ENCODE results near the gene FGD5.
A peak's percentile ranks its signal among the peaks of the same experiment; 100 is the strongest.
"Not testable (repeated sequence)": the region's sequence is repeated elsewhere in the genome, so short reads cannot be mapped to it uniquely, and the experiment has no call there.

FGD5 gene

DNA sequence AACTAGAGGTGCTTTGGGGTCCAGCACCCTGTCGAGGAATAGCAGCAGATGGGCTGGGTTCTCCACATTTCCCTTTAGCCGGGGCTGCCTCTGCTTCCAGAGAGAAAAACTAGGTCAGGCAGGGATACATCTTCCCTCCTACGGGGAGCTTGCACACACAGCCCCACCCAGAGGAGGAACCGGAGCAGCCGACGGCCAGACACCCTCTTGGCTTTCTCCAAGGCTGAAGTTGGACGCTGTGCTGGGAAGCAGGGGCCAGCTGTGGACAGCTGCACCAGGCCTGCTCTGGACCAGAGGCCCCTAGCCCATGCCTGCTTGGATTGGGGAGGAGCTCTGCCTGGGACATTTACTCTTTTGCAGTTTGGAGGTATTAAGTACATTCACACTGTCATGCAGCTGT lies 84.0 kb downstream of the FGD5 start:
- no peak for DNase-seq (ENCODE audit: low read depth in 2 of 2, low spot score in 1 of 2)

DNA sequence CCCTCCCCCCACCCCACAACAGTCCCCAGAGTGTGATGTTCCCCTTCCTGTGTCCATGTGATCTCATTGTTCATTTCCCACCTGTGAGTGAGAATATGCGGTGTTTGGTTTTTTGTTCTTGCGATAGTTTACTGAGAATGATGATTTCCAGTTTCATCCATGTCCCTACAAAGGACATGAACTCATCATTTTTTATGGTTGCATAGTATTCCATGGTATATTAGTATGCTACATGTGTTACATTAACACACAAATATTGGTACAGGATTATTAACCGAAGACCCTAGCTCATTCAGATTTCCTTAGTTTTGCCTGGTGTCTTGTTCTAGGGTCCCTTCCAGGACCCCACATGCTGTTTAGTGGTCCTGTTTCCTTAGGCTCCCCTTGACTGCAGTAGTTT lies 84.7 kb downstream of the FGD5 start:
- DNase-seq (ENCODE audit: low read depth in 2 of 2, low spot score in 1 of 2) = not testable (repeated sequence)

DNA sequence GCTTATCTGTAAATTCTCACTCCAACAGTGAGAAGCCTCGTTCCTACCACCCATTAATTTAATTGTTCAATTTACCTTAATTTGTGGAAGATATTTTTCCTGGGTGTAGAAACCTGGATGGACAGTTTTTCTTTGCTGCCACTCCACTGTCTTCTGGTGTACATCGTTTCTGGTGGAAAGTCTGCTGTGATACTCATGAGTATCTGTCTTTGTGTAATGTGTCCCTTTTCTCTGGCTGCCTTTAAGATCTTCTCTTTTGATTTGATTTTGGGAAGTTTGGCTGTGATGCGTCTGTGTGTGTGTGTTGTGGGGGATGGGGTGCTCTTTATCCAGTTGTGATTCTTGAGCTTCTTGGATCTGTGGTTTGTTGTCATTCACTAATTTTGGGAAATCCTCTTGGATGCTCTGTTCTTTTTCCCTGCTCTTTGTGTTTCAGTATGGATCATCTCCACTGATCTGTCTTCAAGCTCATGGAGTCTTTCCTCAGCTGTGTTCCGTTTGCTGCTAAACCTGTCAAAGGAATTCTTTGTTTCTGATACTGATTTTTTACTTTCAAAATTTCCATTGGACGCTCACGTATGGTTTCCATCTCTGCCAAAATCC lies 86.4 kb downstream of the FGD5 start:
- no peak for DNase-seq (ENCODE audit: low read depth in 2 of 2, low spot score in 1 of 2)

DNA sequence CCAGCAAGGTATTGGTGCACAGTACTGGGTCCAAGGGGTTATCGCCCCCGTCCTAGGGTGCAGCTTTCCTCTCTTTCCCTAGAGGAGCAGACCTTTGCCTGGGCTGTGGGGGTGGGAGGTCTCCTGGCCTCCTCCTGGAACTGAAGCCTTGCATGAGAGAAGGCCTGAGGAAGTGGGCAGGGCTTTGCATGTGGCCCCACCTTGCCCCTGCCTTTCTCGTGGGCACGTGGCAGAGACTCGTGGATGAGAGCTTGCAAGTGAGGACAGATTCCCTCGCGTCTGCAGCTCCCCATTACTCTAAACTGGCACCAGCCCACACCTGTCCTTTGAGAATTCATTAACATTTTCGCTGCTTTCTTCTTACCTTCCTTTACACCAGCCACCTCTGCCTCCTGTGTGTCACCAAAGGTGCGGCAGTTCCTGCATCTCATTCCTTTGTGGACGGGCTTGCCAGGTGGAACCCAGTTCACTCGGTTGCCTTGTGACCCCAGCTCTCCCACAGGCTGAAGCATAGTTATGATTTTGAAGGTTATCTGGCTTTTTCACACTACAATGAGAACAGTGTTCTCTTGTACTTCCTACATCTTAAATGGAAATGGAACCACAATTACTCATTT lies 87.7 kb downstream of the FGD5 start:
- no peak for DNase-seq (ENCODE audit: low read depth in 2 of 2, low spot score in 1 of 2)

DNA sequence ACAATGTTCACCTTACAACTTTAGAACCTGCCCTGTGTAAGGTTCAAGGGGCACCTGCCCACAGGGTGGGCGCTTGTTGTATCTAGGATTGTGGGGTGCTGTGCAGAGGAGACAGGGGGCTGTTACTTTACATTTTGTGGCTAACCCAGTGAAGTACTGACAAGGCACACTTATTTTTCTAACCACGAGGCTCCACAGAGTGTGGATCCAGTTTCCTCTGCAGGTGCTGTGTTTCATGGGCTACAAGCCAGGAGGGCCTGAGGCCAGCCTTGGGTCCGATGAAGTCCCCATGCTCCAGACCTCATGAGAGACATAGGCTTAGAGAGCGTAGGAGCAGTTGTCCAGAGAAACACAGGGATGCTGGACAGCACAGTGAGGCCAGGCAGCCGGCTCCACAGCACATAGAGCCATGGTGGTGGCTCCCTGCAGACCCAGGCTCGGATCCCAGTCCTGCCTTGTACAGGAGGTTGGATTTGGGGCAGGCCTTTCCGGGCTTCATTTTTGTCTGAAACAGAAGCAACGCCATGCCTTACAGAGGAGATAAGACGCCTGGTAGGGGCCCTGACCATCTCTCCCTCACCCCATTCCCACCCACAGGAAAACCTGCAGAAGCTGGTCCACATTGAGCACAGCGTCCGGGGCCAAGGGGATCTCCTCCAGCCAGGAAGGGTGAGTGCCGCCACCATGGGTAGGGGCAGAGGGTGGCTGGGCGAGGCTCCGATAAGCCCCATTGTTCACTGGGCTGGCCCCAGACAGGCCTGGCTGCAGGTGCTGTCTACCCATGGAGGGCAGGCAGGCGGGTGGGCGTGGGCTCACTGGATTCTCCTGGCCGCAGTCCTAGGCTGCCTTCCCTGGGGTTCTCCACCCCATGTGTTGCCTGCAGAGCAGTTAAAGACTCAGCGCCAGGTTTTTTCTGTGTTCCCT lies 88.5 kb downstream of the FGD5 start:
- DNase-seq (ENCODE audit: low read depth in 2 of 2, low spot score in 1 of 2) = no peak

DNA sequence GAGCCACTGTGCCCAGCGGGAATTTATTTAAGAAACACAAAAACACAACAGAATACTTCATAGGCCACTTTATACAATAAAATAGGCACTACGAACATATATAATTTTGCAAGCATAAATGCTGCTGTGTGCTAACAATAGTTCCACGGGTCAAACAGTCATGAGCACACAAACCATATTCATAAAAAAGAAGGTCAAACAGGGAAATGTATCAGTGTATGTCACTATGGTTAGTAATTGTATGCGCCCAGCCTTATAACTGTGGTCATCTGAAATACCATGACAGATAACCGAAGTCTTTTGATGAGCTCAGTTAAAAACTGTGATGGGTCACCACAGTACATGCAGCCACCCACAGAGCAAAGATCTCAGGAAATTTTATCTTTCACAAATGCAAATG lies 90.5 kb downstream of the FGD5 start:
- no peak for DNase-seq (ENCODE audit: low read depth in 2 of 2, low spot score in 1 of 2)

DNA sequence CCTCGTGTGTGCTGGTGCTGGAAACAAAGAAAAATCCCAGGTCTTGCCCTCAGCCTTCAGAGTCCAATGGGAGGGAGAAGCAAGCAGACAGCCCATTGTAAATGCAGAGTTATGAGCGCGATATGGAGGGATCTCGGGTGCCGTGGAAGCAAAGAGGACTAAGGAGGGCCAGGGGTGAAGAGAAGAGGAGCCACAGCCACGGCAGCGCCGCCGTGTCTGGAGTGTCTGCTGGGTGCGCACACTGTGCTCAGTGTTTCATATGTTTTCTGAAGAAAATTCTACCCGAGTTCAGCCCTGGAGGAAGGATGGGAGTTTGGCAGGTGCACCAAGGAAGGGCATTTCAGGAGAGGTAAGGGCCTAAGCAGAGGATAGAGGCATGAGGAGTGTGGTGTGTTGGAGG lies 92.9 kb downstream of the FGD5 start:
- DNase-seq (ENCODE audit: low read depth in 2 of 2, low spot score in 1 of 2) = no peak

DNA sequence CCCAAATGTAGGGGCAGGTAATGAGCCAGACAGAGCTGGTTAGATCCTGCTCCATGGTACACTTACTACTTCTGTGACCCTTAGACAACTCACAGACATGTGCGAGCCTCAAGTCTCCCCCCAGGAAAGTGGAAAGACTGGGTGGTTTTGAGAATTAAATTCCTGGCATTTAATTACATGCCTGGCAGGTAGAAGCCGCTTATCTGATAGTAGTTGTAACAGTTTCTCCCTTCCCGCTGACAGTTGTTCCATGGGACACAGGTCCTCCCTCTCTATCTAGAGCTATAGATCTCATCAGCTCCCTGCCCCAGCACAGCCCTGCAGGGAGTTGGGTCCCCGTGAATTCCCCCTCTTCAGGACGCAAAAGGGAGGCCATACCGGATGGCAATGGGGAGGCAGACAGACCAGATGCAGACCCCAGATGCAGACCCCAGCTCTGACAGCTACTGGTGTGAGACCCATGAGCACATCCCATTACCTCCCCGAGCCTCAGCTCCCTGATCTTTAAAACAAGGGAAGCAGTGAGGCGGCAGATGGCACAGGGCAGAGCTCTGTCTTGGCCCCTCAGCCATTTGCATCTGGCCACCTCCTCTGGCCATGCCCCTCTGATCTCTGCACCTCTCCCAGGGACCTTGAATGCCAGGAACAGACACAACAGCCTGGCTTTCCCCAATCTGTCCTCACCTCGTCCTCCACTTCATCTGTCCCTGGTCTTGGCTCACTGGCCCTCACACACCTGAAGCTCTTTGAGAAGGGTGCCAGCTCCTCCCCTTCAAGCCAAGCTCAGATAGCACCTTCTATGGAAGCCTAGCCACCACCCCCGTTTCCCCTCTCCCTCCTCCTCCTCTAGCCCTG lies 94.5 kb downstream of the FGD5 start:
- no peak for DNase-seq (ENCODE audit: low read depth in 2 of 2, low spot score in 1 of 2)

DNA sequence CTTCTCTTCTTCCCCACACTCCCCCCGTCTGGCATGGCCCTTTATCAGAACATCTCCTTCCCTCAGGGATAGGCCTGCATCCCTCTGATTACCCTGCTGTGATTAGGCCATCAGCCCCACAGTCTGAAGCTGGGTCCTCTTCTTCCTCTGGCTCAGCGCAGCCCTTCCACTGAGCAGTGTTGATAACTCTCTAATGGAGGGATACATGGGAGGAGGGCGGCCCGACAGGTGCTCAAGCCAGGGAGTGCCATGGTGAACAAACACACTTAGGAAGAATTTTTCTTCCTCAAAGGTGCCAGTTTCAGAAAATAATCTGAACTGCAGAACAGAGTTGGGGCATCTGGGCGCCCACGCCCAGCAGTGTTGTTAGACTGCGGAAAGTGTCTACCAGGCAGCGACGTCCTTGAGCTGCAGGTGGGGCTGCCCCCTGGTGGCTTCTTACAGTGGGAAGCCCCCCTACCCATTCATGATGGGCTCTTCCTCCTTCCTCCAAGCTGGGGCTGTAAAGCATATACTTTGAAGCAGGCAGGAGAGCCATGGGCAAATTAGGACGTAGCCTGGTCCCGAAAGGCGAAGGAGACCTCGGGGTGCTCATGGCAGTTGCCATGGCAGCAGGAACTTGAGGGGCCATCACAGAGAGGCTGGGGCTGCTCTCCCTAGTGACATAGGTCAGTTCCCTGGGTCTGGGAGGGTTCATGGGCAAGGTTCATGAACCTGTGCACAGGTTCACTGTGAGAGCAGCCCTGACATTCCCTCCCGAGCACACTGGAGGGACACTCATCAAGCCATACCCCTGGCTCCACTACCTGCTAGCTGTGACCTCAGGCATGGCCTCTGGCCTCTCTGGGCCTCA lies 95.4 kb downstream of the FGD5 start:
- no peak for DNase-seq (ENCODE audit: low read depth in 2 of 2, low spot score in 1 of 2)

DNA sequence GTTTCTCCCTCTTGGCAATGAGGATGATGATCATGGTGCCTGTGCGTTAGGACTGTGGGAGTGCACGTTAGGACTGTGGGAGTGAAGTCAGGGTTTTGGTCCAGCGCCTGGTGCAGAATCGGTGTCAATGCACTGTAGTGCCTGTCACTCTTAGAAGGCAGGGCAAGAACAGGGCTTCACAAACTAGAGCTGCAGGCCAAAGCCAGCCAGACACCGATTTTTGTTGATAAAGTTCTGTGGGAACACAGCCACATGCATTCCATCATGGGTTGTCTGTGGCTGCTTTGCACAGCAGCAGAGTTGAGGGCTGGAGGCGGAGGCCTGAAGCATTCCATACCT lies 96.0 kb downstream of the FGD5 start:
- no peak for DNase-seq (ENCODE audit: low read depth in 2 of 2, low spot score in 1 of 2)

DNA sequence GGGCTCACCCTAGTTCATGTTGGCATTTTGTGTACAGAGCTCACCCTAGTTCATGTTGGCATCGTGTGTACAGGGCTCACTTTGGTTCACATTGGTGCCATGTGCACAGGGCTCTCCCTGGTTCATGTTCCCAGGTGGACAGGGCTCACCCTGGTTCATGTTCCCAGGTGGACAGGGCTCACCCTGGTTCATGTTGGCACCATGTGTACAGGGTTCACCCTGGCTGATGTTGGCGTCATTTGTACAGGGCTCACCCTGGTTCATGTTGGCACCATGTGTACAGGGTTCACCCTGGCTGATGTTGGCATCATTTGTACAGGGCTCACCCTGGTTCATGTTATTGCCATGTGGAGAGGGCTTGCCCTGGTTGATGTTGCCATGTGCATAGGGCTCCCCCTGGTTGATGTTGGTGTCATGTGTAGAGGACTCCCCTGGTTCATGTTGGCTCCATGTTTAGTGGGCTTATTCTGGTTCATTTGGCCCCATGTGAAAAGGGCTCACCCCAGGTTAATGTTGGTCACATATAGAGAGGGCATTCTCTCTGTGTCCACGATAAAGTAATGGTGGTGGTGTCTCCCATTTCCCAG lies 97.0 kb downstream of the FGD5 start:
- no peak for DNase-seq (ENCODE audit: low read depth in 2 of 2, low spot score in 1 of 2)

DNA sequence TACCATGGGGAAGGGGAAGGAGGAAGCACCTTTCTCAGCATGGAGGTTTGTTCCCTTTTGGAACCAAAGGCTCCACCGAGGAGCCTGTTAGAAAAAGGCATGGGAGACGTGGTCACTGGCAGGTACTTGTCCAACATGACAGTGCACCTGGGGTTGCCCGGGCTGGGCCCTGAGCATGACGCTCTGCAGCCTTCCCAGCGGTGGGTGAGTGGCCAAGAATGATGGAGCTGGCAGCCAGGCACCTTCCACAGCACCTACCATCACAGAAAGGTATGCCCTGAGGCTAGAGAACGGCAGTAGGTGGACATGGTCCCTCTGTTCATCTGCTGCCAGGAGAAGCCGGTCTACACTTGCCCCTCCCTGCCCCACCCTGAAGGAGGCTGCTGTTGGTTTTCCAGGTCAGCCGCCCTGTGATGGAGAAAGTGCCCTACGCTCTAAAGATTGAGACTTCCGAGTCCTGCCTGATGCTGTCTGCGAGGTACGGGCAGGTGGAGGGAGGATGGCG lies 99.6 kb downstream of the FGD5 start:
- DNase-seq (ENCODE audit: low read depth in 2 of 2, low spot score in 1 of 2) = no peak

DNA sequence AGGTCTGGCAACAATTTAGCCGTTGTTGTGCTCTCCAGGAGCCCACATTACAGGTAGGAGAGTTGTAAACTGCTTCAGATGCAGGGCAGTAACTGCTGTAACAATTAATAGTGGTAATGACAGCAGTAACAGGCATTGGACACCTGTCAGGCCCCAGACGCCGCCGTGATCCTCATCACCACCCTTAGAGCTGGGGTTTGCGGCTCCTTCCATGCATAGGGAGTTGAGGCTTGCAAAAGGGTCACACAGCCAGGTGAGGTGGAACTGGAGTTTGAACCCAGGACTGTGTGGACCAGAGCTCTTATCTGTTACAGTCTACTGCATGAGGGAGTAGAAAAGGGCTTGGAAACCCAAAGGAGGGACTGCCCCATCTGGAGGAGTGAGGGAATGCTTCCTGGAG lies 101.8 kb downstream of the FGD5 start:
- no peak for DNase-seq (ENCODE audit: low read depth in 2 of 2, low spot score in 1 of 2)

DNA sequence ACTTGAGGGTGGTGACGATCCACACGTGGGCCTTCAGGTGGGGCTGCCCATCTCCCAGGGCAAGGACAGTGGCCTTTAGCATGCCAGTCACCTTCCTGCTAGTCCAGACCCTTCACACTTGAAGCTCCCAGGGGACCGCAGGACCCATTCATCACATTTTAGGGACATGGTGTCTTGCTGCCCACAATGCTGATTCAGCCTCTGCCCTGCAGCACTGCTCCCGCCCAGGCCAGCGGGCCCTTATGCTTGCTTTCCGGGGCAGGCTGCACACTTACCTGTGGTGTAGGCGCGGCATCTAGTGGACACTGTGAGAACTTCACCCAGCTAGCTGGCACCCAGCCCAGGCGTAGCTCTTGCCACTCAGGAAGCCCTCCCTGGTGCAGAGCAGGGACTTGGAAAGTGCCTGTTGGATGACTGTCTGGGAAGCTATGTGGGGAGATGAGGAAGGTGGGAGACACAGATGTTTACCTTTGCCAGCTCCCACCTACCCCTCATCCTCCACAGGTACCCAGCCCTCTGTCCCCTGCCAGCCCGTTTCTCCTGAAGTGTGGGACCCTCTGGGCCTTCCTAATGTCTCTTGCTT lies 102.4 kb downstream of the FGD5 start:
- DNase-seq (ENCODE audit: low read depth in 2 of 2, low spot score in 1 of 2) = peak; percentile 63 to 66

DNA sequence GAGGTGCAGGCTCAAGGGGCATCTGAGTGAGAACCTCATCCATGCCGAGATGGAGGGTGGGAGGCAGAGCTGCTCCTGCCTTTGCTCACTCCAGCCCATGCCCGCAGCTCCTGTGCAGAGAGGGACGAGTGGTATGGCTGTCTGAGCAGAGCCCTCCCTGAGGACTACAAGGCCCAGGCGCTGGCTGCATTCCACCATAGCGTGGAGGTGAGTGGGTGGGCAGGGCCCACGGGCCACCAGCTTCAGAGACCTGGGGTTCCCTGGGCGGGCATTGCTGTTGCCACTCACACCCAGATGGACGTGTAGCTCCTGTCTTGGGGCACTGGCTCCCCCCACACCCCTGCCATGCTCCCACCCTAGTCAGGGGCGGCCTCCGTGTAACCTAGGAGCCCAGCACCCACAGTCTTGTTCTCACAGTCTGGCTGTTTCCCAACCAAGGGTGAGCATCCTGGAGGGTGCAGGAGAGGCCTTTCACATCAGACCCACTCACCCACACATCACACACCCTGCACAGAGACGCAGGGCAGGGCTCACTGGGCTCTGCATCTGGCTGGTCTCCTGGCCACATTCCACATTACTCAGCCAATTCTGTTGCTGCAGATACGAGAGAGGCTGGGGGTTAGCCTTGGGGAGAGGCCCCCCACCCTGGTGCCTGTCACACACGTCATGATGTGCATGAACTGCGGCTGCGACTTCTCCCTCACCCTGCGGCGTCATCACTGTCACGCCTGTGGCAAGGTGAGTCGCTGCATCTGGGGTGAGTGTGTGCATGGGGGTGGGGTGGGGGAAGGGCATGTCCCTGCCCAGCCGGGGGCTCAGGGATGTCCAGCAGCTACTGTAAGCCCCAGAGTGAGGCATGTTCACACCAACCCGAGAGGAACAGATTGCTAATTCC lies 103.3 kb downstream of the FGD5 start:
- no peak for DNase-seq (ENCODE audit: low read depth in 2 of 2, low spot score in 1 of 2)

DNA sequence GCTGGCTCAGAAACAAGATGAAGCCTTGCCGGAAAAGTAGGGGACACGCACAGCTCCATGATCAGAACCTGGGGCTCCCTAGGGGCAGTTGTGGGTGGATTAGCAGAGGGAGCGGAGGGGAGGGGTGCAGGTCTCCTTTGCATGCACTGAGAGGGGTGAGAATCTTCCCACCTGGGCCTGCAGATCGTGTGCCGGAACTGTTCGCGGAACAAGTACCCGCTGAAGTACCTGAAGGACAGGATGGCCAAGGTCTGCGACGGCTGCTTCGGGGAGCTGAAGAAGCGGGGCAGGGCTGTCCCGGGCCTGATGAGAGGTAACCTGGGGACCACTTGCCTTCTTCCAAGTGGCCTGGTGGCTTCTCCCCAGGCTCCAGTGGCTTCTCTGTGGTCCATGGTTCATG lies 104.1 kb downstream of the FGD5 start:
- DNase-seq (ENCODE audit: low read depth in 2 of 2, low spot score in 1 of 2) = no peak

DNA sequence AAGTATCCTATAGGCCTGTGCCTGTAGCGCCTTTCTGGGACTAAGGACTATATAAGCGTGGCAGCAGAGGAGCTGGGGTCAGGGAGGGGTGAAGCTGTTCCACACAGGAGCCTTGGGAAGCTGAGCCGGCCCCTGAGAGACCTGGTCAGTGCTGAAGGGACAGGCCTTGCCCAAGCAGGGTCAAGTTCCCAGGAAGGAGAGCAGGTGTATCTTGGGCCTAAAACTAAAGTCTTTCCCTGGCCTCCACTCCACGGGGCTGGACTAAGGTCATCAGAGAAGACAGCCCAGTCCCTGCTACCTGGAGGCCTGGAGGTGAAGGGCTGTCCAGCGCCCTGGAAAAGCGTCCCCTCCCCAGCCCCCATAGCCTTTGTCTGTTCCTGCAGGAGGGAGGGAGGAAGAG lies 104.7 kb downstream of the FGD5 start:
- DNase-seq (ENCODE audit: low read depth in 2 of 2, low spot score in 1 of 2) = no peak

DNA sequence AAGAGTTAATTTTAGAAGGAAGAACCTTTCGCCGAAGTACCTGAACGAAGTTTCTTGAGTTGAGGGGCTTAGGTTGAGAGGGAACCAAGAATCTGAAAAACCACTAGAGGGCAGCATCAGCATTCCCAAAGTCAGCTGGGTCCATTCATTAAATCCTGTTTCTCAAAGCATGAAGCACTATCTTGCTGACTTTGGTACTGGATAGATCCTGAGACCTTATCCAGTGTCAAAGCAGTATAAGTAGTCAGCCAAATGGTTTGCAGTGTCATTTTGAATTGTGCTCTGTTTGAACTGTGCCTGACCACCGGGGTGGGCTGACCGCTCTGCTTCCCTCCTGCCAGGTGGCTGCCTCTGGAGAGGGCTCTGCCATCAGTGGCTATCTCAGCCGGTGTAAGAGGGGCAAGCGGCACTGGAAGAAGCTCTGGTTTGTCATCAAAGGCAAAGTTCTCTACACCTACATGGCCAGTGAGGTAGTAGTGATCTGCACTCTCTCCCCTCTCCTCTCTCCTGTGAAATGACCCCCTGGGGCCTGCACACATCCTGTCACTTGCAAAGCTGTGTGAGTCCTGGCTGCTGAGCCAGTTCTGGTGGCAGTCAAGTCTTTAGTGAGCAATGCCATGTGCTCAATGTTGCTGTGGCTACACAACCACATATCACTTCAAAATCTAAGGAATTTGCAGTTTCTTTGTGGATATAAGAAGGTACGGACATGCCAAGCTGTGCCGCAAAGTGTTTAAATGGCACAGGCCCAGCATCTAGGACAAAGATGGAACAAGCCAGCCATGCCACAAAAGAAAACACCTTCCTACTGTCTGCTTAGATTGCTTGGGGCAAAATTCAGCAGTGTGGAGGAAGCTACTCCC lies 107.2 kb downstream of the FGD5 start:
- DNase-seq (ENCODE audit: low read depth in 2 of 2, low spot score in 1 of 2) = no peak

Measured in stimulated activated CD8-positive, alpha-beta memory T cell treated with anti-CD3 and anti-CD28 coated beads, Interleukin-4, amount 100 ng/mL, for 1 hour (primary cell).